Karpas-422 (cell line): ENCODE results near the gene PNKD. TPM values are rescaled to one million over a fixed set of nuclear protein-coding genes. Genes with fewer than 3 reads are reported as not detected.

Experiments used
- DNase-seq: peaks from one replicate; pipeline ENCODE4 v3.0.0-alpha.2; 2015
- H2AFZ ChIP-seq: fragments of 200-600 bp; sonication (generic); 2 replicates; pipeline ENCODE4 v1.6.1; 2014; ENCODE audit warnings: antibody characterized with exemption, low read length, mixed read lengths
- H3K27ac ChIP-seq: fragments of 200-600 bp; sonication (generic); 2 replicates; pipeline ENCODE4 v1.5.1; 2014; ENCODE audit warnings: mild to moderate bottlenecking, low read length, moderate library complexity
- H3K27me3 ChIP-seq: fragments of 200-600 bp; sonication (generic); 2 replicates; pipeline ENCODE4 v1.6.1; 2014; ENCODE audit warnings: low read length, mixed read lengths
- H3K36me3 ChIP-seq: fragments of 200-600 bp; sonication (generic); 2 replicates; pipeline ENCODE4 v1.6.1; 2014; ENCODE audit warnings: low read length, mixed read lengths; ENCODE audit not compliant: insufficient read depth
- H3K4me1 ChIP-seq: fragments of 200-600 bp; sonication (generic); 2 replicates; pipeline ENCODE4 v1.6.1; 2014; ENCODE audit warnings: mild to moderate bottlenecking, low read length, mixed read lengths
- H3K4me2 ChIP-seq: fragments of 200-600 bp; sonication (generic); 2 replicates; pipeline ENCODE4 v1.6.1; 2014; ENCODE audit warnings: low read length, low read depth, mild to moderate bottlenecking; ENCODE audit not compliant: poor library complexity, severe bottlenecking
- H3K4me3 ChIP-seq: fragments of 200-600 bp; sonication (generic); 2 replicates; pipeline ENCODE4 v1.5.1; 2014; ENCODE audit warnings: mild to moderate bottlenecking, antibody characterized with exemption, low read length, mixed read lengths
- H3K79me2 ChIP-seq: fragments of 200-600 bp; sonication (generic); 2 replicates; pipeline ENCODE4 v1.6.1; 2014; ENCODE audit warnings: mild to moderate bottlenecking, low read length, mixed read lengths
- H3K9ac ChIP-seq: fragments of 200-600 bp; sonication (generic); 2 replicates; pipeline ENCODE4 v1.6.0; 2014; ENCODE audit warnings: low read length
- H3K9me2 ChIP-seq: fragments of 200-600 bp; sonication (generic), shearing (Covaris generic); replicated peaks from 2 replicates; pipeline ENCODE4 v1.6.0; 2014; ENCODE audit warnings: mild to moderate bottlenecking, low read length, moderate library complexity; ENCODE audit not compliant: insufficient read depth
- H3K9me3 ChIP-seq: fragments of 300-700, 200-600 bp; sonication (generic); 2 replicates; pipeline ENCODE4 v1.6.1; 2014; ENCODE audit warnings: low read length, mixed read lengths
- H4K20me1 ChIP-seq: fragments of 200-600 bp; sonication (generic); 2 replicates; pipeline ENCODE4 v1.6.1; 2014; ENCODE audit warnings: mild to moderate bottlenecking, antibody characterized with exemption, low read length, low read depth; ENCODE audit not compliant: insufficient read depth
- total RNA-seq: library from RNA; depleted of rRNA; stranded (reverse); fragments of >200 nt; shearing (Covaris generic); gene quantifications from 2 replicates; pipeline ENCODE4 v1.2.3, GENCODE V29; 2014; ENCODE audit warnings: low replicate concordance

Gene PNKD
- total RNA-seq, 1 experiment from 2014 or later = 26.5 TPM

DNA sequence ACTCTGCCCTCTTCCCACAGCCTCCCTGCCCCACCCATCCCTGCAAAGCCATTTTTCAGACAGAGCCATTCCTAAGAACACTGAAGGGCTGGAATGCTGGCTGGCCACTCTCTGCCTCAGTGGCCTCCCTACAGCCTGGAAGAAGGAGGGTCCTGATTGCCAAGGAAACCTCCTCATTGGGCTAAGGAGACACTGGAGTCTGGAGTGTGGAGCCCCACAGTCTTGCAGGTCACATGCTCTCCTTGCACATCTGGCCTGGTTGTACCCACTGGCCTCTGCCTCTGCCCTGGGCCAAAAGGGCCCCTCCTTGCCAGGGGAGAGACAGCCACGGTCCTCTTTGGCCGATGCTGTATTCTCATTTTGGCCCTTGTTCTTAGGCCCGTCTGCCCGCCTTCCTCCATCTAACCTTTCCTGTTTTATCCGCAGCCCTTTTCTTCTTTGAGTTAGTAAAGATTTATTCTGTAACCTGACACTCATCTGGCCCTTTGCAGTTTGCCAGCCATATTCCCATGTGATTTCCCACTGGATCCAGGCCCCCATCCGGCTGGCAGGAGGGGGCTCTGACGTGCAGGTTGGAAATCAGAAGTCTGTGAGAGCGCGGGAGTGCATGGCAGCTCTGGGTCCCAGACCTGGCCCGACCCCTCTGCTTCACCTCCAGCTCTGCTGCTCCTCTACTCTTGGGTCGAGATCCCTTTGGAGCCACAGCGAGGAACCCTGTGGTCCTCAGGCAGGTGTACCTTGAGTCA, 75.3 kb downstream of the PNKD start:
- no peaks in the 10 kb centered on the region for H3K9me3 ChIP-seq
- no peaks in the 10 kb centered on the region for H4K20me1 ChIP-seq
- H3K9ac ChIP-seq = no peak overlapping the region
- H3K4me3 ChIP-seq = no peak overlapping the region
- no peaks in the 10 kb centered on the region; the same call in 1 of the 2 replicates for H3K36me3 ChIP-seq
- H3K79me2 ChIP-seq = no peaks in the 10 kb centered on the region
- DNase-seq = no peak
- no peak overlapping the region for H3K4me2 ChIP-seq
- H2AFZ ChIP-seq = no peak overlapping the region
- H3K27me3 ChIP-seq = no peaks in the 10 kb centered on the region
- no peak overlapping the region for H3K27ac ChIP-seq
- no peaks in the 10 kb centered on the region for H3K4me1 ChIP-seq
- H3K9me2 ChIP-seq = no peaks in the 10 kb centered on the region

DNA sequence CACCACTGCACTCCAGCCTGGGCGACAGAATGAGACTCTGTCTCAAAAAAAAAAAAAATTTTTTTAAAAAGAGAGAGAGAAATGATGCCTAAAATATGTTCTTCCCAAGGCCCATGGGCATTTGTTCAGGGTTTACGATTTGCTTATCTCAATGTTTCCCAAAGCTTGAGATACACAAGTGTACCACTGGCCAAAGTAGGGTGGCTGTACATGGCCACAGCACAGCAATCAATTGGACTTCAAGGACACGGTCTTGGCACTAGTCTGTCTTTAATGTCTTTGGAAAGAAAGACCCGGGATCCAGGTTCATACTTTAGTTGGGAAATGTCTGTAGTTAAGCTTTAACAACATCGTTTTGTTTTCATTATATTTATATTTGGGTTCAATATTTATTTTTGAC, 76.9 kb downstream of the PNKD start:
- Histone ChIP-seq H3K27me3 (no peaks in the 10 kb centered on the region), H3K4me1 (no peaks in the 10 kb centered on the region), H3K9me2 (no peaks in the 10 kb centered on the region), H3K36me3 (no peaks in the 10 kb centered on the region; the same call in 1 of the 2 replicates), H2AFZ (no peak overlapping the region), H3K9me3 (peaks cover 5% of the 10 kb centered on the region), H3K9ac (no peak overlapping the region), H4K20me1 (no peaks in the 10 kb centered on the region), H3K4me3 (no peak overlapping the region), H3K79me2 (no peaks in the 10 kb centered on the region), H3K4me2 (no peak overlapping the region), H3K27ac (no peak overlapping the region)
- DNase-seq = no peak

DNA sequence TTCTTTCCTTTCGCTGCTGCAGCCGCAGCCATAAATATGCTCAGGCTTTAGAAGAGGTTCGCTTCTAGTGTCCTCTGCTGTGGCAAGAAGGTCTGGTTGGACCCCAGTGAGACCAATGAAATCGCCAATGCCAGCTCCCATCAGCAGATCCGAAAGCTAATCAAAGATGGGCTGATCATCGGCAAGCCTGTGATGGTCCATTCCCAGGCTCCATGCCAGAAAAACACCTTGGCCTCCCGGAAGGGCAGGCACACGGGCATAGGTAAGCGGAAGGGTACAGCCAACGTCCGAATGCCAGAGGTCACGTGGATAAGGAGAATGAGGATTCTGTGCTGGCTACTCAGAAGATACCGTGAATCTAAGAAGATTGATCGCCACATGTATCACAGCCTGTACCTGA, 83.7 kb downstream of the PNKD start:
- Histone ChIP-seq H3K79me2 (no peaks in the 10 kb centered on the region), H4K20me1 (no peaks in the 10 kb centered on the region), H3K9me3 (peaks cover 7% of the 10 kb centered on the region), H3K4me2 (no peak overlapping the region), H3K27ac (no peak overlapping the region), H3K4me3 (no peak overlapping the region), H3K36me3 (no peaks in the 10 kb centered on the region; the same call in 1 of the 2 replicates), H3K4me1 (no peaks in the 10 kb centered on the region), H3K9me2 (no peaks in the 10 kb centered on the region), H2AFZ (no peak overlapping the region), H3K27me3 (no peaks in the 10 kb centered on the region), H3K9ac (no peak overlapping the region)
- DNase-seq = no peak

DNA sequence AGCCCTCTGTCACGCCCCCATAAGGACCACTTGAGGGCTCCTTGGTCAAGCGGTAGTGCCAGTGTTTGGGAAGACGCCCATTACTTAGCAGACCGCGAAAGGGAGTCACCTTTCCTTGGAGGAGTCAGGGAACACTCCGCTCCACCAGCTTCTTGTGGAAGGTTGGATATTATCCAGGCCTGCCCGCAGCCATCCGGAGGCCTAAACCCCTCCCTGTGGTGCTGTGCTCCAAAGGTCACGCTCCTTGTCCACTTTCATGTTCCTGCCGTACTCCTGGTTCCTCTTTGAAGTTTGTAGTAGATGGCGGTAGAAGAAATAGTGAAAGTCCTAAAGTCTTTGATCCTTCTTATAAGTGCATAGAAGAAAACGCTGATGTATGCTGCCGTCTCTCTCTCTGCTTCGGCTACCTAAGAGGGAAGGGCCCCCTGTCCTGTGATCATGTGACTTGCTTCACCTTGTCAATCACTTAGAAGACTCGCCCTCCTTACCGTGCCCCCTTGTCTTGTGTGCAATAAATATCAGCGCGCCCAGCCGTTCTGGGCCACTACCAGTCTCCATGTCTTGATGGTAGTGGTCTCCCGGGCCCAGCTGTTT, 84.6 kb downstream of the PNKD start:
- Histone ChIP-seq H3K9me3 (peaks cover 7% of the 10 kb centered on the region), H2AFZ (no peak overlapping the region)
- no peak for DNase-seq

DNA sequence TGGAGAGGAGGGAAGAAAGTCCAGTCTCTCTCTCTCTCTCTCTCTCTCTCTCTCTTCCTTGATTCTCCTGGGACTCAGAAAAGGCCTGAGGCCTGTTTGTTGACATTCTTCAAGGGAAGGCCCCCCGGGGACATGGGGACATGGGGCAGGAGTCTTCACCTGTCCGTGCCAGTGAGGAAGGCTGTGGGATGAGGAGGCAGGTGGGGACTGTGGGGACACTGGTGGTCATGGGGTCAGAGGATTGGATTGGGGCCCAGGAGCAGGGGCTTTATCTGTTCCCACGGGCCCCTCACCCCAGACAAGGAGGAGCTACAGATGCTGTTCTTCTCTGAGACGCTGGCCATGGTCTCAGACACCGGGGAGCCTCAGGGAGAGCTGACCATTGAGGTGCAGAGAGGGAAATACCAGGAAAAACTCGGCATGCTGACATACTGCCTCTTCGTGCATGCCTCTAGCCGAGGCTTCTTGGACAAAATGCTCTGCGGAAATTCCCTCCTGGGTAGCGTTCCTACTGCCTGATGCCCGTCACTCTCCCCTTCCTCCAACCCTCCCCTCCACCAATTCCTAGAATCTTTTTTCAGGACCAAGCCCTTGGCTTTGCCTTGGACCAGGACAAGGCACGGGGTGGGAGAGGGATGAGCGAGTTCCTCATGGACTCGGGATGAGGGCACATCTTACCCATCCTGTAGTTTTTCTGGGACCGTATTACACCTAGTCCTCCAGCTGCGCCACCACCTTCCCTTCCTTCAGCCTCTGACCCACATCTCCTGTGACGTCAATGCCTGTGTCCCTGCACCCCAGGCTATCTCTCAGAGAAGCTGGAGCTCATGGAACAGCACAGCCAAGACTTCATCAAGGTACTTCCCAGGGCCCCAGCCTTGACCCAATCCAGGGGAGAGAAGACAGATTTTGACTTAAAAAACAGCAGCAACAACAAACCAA, 87.2 kb downstream of the PNKD start:
- H3K4me3 ChIP-seq = no peak overlapping the region
- no peaks in the 10 kb centered on the region for H3K9me2 ChIP-seq
- no peaks in the 10 kb centered on the region for H3K79me2 ChIP-seq
- no peaks in the 10 kb centered on the region for H4K20me1 ChIP-seq
- H3K27ac ChIP-seq = no peak overlapping the region
- H3K9me3 ChIP-seq = no peaks in the 10 kb centered on the region
- H3K27me3 ChIP-seq = no peaks in the 10 kb centered on the region
- H2AFZ ChIP-seq = no peak overlapping the region
- H3K36me3 ChIP-seq = no peaks in the 10 kb centered on the region
- H3K4me2 ChIP-seq = no peak overlapping the region
- no peak overlapping the region for H3K9ac ChIP-seq
- H3K4me1 ChIP-seq = no peaks in the 10 kb centered on the region
- no peak for DNase-seq

More for the DNA sequence above, 84.6 kb downstream of the PNKD start:
- no peak overlapping the region for H3K27ac ChIP-seq
- no peaks in the 10 kb centered on the region for H3K79me2 ChIP-seq
- H3K9ac ChIP-seq = no peak overlapping the region
- no peak overlapping the region for H3K4me3 ChIP-seq
- H3K36me3 ChIP-seq = no peaks in the 10 kb centered on the region; the same call in 1 of the 2 replicates
- no peak overlapping the region for H3K4me2 ChIP-seq
- no peaks in the 10 kb centered on the region for H3K27me3 ChIP-seq
- no peaks in the 10 kb centered on the region for H4K20me1 ChIP-seq
- H3K4me1 ChIP-seq = no peaks in the 10 kb centered on the region
- H3K9me2 ChIP-seq = no peaks in the 10 kb centered on the region

DNA sequence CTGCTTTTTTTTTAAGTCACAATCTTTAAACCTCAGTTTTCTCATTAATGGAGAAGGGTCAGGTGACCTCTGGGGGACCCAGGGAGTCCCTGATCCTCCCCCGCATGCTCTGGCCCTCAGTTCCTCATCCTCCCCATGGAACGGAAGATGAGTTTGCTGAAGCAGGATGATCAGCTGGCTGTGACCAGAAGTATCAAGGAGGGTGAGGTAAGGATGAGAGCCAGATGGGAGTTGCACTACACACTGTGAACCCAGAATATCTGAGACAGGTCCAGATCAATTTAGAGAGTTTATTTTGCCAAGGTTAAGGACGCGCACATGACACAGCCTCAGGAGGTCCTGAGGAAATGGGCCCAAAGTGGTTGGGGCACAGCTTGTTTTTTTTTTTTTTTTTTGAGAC, 90.1 kb downstream of the PNKD start:
- Histone ChIP-seq H3K27me3 (no peaks in the 10 kb centered on the region), H3K27ac (no peak overlapping the region), H3K4me3 (no peak overlapping the region), H3K36me3 (no peaks in the 10 kb centered on the region), H4K20me1 (no peaks in the 10 kb centered on the region), H3K9ac (no peak overlapping the region), H3K4me2 (no peak overlapping the region), H3K4me1 (no peaks in the 10 kb centered on the region), H3K79me2 (no peaks in the 10 kb centered on the region), H2AFZ (no peak overlapping the region), H3K9me3 (no peaks in the 10 kb centered on the region), H3K9me2 (no peaks in the 10 kb centered on the region)
- no peak for DNase-seq

DNA sequence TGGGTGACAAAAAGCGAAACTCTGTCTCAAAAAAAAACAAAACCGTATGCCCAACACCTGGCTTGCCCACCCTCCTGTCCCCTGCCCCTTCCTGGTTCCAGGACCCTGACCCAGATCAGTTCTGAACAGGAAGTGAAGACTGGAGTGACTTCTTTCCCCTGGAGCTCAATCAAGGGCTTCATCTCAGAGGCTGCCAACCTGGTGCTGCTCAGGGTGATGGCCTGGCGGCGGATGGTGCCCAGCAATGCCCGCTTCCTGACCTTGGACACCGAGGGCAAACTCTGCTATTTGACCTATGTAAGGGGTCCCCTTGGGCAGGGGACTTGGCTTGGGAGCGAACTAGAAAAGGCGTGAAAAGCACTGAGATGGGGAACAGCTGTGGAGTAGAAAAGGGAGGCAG, 92.3 kb downstream of the PNKD start:
- Histone ChIP-seq H3K9ac (no peak overlapping the region), H3K36me3 (no peaks in the 10 kb centered on the region), H3K4me2 (no peak overlapping the region), H3K4me3 (no peak overlapping the region), H3K27me3 (no peaks in the 10 kb centered on the region; the same call in 1 of the 2 replicates), H3K27ac (no peak overlapping the region), H4K20me1 (no peaks in the 10 kb centered on the region), H3K79me2 (no peaks in the 10 kb centered on the region), H3K9me3 (no peaks in the 10 kb centered on the region), H3K9me2 (no peaks in the 10 kb centered on the region), H2AFZ (no peak overlapping the region), H3K4me1 (peaks cover 6% of the 10 kb centered on the region)
- DNase-seq = no peak

DNA sequence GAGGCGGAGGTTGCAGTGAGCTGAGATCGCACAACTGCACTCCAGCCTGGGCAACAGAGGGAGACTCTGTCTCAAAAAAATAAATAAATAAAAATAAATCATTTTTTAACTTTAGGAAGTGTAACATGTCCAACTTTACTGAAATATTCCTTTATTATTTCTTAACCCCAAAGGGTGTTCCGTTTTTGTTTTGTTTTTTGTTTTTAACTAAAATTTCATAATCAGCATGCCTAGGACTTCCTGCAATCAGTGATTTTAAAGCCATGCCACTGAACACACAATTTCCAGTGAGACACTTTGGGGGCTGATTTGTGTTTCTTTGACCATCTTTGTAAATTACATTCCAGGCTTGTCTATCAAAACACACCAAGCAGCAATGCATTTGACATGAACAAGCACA, 93.4 kb downstream of the PNKD start:
- Histone ChIP-seq H3K79me2 (no peaks in the 10 kb centered on the region), H3K4me2 (no peak overlapping the region), H4K20me1 (no peaks in the 10 kb centered on the region), H2AFZ (no peak overlapping the region), H3K4me3 (no peak overlapping the region), H3K27ac (no peak overlapping the region), H3K9me3 (no peaks in the 10 kb centered on the region), H3K9ac (no peak overlapping the region), H3K36me3 (no peaks in the 10 kb centered on the region), H3K9me2 (no peaks in the 10 kb centered on the region), H3K27me3 (no peaks in the 10 kb centered on the region; the same call in 1 of the 2 replicates), H3K4me1 (peaks cover 17% of the 10 kb centered on the region)
- DNase-seq = no peak
